ENCODE results near the gene RAPGEF2. TPM values are rescaled to one million over a fixed set of nuclear protein-coding genes. Genes with fewer than 3 reads are reported as not detected.

RAPGEF2 gene
- total and polyA plus RNA-seq, 10 of the 15 experiments (the other 5 are each of a cell fraction or from before 2014, with no cell fraction given): 0.31 to 24.0 (median 2.9) TPM

GRCh38 chr4:159127745-159128518, 25.1 kb downstream of the RAPGEF2 start:
- ATAC-seq (no peak), DNase-seq (ENCODE audit: low read depth, low spot score) (no peak), FAIRE-seq (no peak)
- peaks cover 14% of the 10 kb centered on the region for H3K4me1 ChIP-seq (ENCODE audit: control insufficient read depth, insufficient read depth, low read length)
- H3K9ac ChIP-seq (ENCODE audit: control insufficient read depth, insufficient read depth, low read length): no peak overlapping the region
- H3K36me3 ChIP-seq (ENCODE audit: control insufficient read depth in 2 of 2, insufficient read depth in 2 of 2, low read length in 1 of 2): no peaks in the 10 kb centered on the region
- no peak overlapping the region for H2AFZ ChIP-seq (ENCODE audit: control insufficient read depth, low read depth, low read length)
- H3K27ac ChIP-seq (ENCODE audit: control insufficient read depth, insufficient read depth): no peak overlapping the region
- intact Hi-C loops (cut with micrococcal nuclease; ENCODE audit: unreplicated experiment) (no loop called here), in situ Hi-C loops (cut with MboI) (no loop called here)
- TSS peak; percentile 8 for BruUV-seq (replicated peaks)
- H3K4me2 ChIP-seq (ENCODE audit: control insufficient read depth, insufficient read depth): no peak overlapping the region
- ChIA-PET CTCF (no interaction called here), RAD21 (ENCODE audit: unreplicated experiment) (interaction anchor here (1.5 kb wide), 1 partner anchor 20 kb away, joined by 3 read pairs; no protein-coding TSS in a partner anchor), SMC1A (ENCODE audit: uncharacterized antibody, unreplicated experiment) (interaction anchor here (1.1 to 1.6 kb wide), 2 partner anchors 10 to 21 kb away, joined by 3 read pairs; no protein-coding TSS in a partner anchor), POLR2A (no interaction called here)
- H3K4me3 ChIP-seq: no peak overlapping the region
- TF ChIP-seq ZNF384 (IDR thresholded peaks at IDR 0.05; ENCODE audit: borderline replicate concordance, low read depth, low read length): no peak
- no peak for TF ChIP-seq E2F4 (IDR thresholded peaks at IDR 0.05; ENCODE audit: low read depth, low read length)
- no peak for TF ChIP-seq ELK1 (IDR thresholded peaks at IDR 0.05; ENCODE audit: low read depth, low read length)
- TF ChIP-seq CBX5 (IDR thresholded peaks at IDR 0.05; ENCODE audit: low read depth): no peak
- H3K79me2 ChIP-seq (ENCODE audit: control insufficient read depth, insufficient read depth, low read length): peaks cover 50% of the 10 kb centered on the region
- 91% methylated on average over 4 of the region's 4 CpGs for WGBS (ENCODE audit: insufficient coverage, insufficient replicate concordance, low lambda C conversion rate, missing lambda C conversion rate)
- H3K9me3 ChIP-seq (replicated peaks; ENCODE audit: control insufficient read depth, insufficient read depth, low read length): no peaks in the 10 kb centered on the region; the same call in 2 of the 3 replicates
- H3K27me3 ChIP-seq (replicated peaks in 1 of 2; ENCODE audit: control insufficient read depth in 2 of 2, insufficient read depth in 2 of 2, low read length in 1 of 2): no peaks in the 10 kb centered on the region
- H4K20me1 ChIP-seq (ENCODE audit: control insufficient read depth, insufficient read depth): no peaks in the 10 kb centered on the region
